GM19324 (cell line): Measurements from ENCODE around the gene RWDD3.

Experiments
- ATAC-seq: cut with Tn5 transposase; IDR thresholded peaks from one replicate; pipeline ENCODE4 v1.9.1; 2021; ENCODE audit warnings: mild to moderate bottlenecking, moderate library complexity; ENCODE audit not compliant: unreplicated experiment, low FRiP score

The RWDD3 gene

GRCh38 chr1:95229706-95230105 is 4.3 kb upstream of the RWDD3 start:
- ATAC-seq: no peak

- ATAC-seq: no peak
Observed at GRCh38 chr1:95230256-95230655, 3.8 kb upstream of the RWDD3 start.

- ATAC-seq: no peak
Observed at GRCh38 chr1:95230768-95231191, 3.2 kb upstream of the RWDD3 start.

- no peak for ATAC-seq
Observed at GRCh38 chr1:95232646-95233318, 1.2 kb upstream of the RWDD3 start.

GRCh38 chr1:95233319-95233736 is 682 bp upstream of the RWDD3 start:
- no peak for ATAC-seq

GRCh38 chr1:95236784-95237575 is 3.0 kb downstream of the RWDD3 start:
- ATAC-seq: no peak

- ATAC-seq: no peak
Observed at GRCh38 chr1:95237981-95238703, 4.1 kb downstream of the RWDD3 start.

- no peak for ATAC-seq
Observed at GRCh38 chr1:95245029-95245428, 11.0 kb downstream of the RWDD3 start.

GRCh38 chr1:95246511-95246910 is 12.5 kb downstream of the RWDD3 start:
- ATAC-seq: no peak

- no peak for ATAC-seq
Observed at GRCh38 chr1:95247607-95248006, 13.6 kb downstream of the RWDD3 start.

GRCh38 chr1:95249916-95250315 is 15.9 kb downstream of the RWDD3 start:
- ATAC-seq: no peak

GRCh38 chr1:95252422-95252821 is 18.4 kb downstream of the RWDD3 start:
- no peak for ATAC-seq

GRCh38 chr1:95254959-95255358 is 20.9 kb downstream of the RWDD3 start:
- ATAC-seq: no peak

- no peak for ATAC-seq
Observed at GRCh38 chr1:95255826-95256225, 21.8 kb downstream of the RWDD3 start.

GRCh38 chr1:95257758-95258157 is 23.7 kb downstream of the RWDD3 start:
- ATAC-seq: no peak

GRCh38 chr1:95259245-95259644 is 25.2 kb downstream of the RWDD3 start:
- ATAC-seq: no peak

GRCh38 chr1:95262913-95263312 is 28.9 kb downstream of the RWDD3 start:
- ATAC-seq: no peak

GRCh38 chr1:95263450-95263849 is 29.4 kb downstream of the RWDD3 start:
- no peak for ATAC-seq

GRCh38 chr1:95265106-95265505 is 31.1 kb downstream of the RWDD3 start:
- no peak for ATAC-seq

GRCh38 chr1:95276429-95276828 is 42.4 kb downstream of the RWDD3 start:
- no peak for ATAC-seq
